ENCODE measurements around the gene TCHP.

DNA sequence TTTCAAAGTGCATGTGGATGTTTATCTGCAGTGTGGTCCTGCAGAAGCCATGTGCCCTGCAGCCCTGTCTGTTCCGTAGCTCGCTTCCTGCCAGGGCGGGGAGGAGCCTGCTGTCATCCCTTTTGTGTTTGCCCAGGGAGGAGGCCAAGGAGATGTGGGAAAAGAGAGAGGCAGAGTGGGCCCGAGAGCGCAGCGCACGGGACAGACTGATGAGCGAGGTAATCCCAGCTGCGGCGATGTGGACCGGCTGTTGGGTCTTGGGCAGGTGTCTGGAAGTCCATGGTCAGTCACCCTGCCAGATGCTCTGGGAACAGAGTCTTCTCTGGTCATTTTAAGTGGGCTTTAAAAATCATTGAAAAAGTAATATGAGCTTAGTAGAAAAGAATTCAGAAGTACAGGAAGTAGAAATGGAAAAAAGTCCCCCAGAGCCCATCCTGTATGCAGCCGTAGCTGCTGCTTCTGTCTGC is 12.8 kb downstream of the TCHP start:
- TF ChIP-seq, protein P1, sequence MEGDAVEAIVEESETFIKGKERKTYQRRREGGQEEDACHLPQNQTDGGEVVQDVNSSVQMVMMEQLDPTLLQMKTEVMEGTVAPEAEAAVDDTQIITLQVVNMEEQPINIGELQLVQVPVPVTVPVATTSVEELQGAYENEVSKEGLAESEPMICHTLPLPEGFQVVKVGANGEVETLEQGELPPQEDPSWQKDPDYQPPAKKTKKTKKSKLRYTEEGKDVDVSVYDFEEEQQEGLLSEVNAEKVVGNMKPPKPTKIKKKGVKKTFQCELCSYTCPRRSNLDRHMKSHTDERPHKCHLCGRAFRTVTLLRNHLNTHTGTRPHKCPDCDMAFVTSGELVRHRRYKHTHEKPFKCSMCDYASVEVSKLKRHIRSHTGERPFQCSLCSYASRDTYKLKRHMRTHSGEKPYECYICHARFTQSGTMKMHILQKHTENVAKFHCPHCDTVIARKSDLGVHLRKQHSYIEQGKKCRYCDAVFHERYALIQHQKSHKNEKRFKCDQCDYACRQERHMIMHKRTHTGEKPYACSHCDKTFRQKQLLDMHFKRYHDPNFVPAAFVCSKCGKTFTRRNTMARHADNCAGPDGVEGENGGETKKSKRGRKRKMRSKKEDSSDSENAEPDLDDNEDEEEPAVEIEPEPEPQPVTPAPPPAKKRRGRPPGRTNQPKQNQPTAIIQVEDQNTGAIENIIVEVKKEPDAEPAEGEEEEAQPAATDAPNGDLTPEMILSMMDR (IDR thresholded peaks at IDR 0.05) = no peak
- TF ChIP-seq POLR2AphosphoS5 (IDR thresholded peaks at IDR 0.05) = no peak
- TF ChIP-seq POLR2A (IDR thresholded peaks at IDR 0.05) = no peak
